ENCODE data around the gene FAM9C. TPM values are rescaled to one million over a fixed set of nuclear protein-coding genes. Genes with fewer than 3 reads are reported as not detected.

FAM9C gene
- total RNA-seq, 2 donors from 2014 or later = not detected

- peak; percentile 42 for ATAC-seq
- H3K27ac ChIP-seq = peak overlapping the region in 2 of 4 donors; percentile 38 to 50
- 47 to 50% methylated on average over 2 to 3 of the region's 3 CpGs for WGBS, 2 donors
Observed at GRCh38 chrX:13059637-13060499, 15.4 kb upstream of the FAM9C start.

GRCh38 chrX:13055486-13055885 lies 11.1 kb upstream of the FAM9C start:
- WGBS, 2 donors = 71 to 100% methylated on average over 1 of the region's 1 CpG
- intact Hi-C loops (cut with DNase I) = no loop called here
- Histone ChIP-seq H3K9me3 (no peaks in the 10 kb centered on the region), H3K4me3 (no peak overlapping the region), H3K27ac (no peak overlapping the region), H3K36me3 (replicated peaks in 1 of 2; ENCODE audit: insufficient read depth in 1 of 2, low read depth in 2 of 2) (no peaks in the 10 kb centered on the region), H3K4me1 (peaks cover 11% of the 10 kb centered on the region), H3K27me3 (no peaks in the 10 kb centered on the region)
- no peak for TF ChIP-seq POLR2A (IDR thresholded peaks at IDR 0.05)
- no peak for TF ChIP-seq CTCF (IDR thresholded peaks at IDR 0.05)
- no peak for ATAC-seq
- DNase-seq = no peak

More at GRCh38 chrX:13059637-13060499, 15.4 kb upstream of the FAM9C start:
- Histone ChIP-seq H3K4me3 (no peak overlapping the region), H3K9me3 (no peaks in the 10 kb centered on the region), H3K27me3 (no peaks in the 10 kb centered on the region), H3K36me3 (replicated peaks in 1 of 2; ENCODE audit: insufficient read depth in 1 of 2, low read depth in 2 of 2) (no peaks in the 10 kb centered on the region), H3K4me1 (peaks cover 14% of the 10 kb centered on the region)
- no peak for DNase-seq
- TF ChIP-seq POLR2A (IDR thresholded peaks at IDR 0.05) (no peak), CTCF (IDR thresholded peaks at IDR 0.05) (no peak)
- intact Hi-C loops (cut with DNase I) = no loop called here

GRCh38 chrX:13053171-13053570 lies 8.8 kb upstream of the FAM9C start:
- Histone ChIP-seq H3K4me3 (no peak overlapping the region), H3K9me3 (no peaks in the 10 kb centered on the region), H3K36me3 (replicated peaks in 1 of 2; ENCODE audit: insufficient read depth in 1 of 2, low read depth in 2 of 2) (no peaks in the 10 kb centered on the region), H3K4me1 (no peaks in the 10 kb centered on the region), H3K27me3 (no peaks in the 10 kb centered on the region), H3K27ac (no peak overlapping the region)
- DNase-seq (no peak), ATAC-seq (no peak)
- intact Hi-C loops (cut with DNase I) = no loop called here
- TF ChIP-seq CTCF (IDR thresholded peaks at IDR 0.05) = no peak
- TF ChIP-seq POLR2A (IDR thresholded peaks at IDR 0.05) = no peak

- H3K4me3 ChIP-seq = no peak overlapping the region
- TF ChIP-seq POLR2A (IDR thresholded peaks at IDR 0.05) (no peak), CTCF (IDR thresholded peaks at IDR 0.05) (no peak)
- DNase-seq (no peak), ATAC-seq (no peak)
- peak overlapping the region in 1 of 4 donors; percentile 18 for H3K27ac ChIP-seq
- no peaks in the 10 kb centered on the region for H3K4me1 ChIP-seq
- no peaks in the 10 kb centered on the region for H3K9me3 ChIP-seq
- H3K27me3 ChIP-seq = no peaks in the 10 kb centered on the region
- H3K36me3 ChIP-seq (replicated peaks in 1 of 2; ENCODE audit: insufficient read depth in 1 of 2, low read depth in 2 of 2) = no peaks in the 10 kb centered on the region
- WGBS, 2 donors = 68 to 72% methylated on average over 4 of the region's 4 CpGs
- intact Hi-C loops (cut with DNase I) = no loop called here
Observed at GRCh38 chrX:13051529-13052172, 7.2 kb upstream of the FAM9C start.

Measured in body of pancreas (tissue), 4 donors.